ENCODE data around the gene SCCPDH. TPM values are rescaled to one million over a fixed set of nuclear protein-coding genes. Genes with fewer than 3 reads are reported as not detected.

The SCCPDH gene
- polyA plus RNA-seq, 1 of the 3 experiments (the other 2 are of a cell fraction) = 32.2 TPM

- Histone ChIP-seq H3F3A (replicated peaks; ENCODE audit: insufficient read depth) (peaks cover 4% of the 10 kb centered on the region), H3K4me2 (no peak overlapping the region), H3K36me3 (replicated peaks in 1 of 2; ENCODE audit: control insufficient read depth in 1 of 2, insufficient read depth in 2 of 2, low read length in 1 of 2) (peaks cover 38 to 41% of the 10 kb centered on the region in 2 experiments), H3K9me3 (no peaks in the 10 kb centered on the region), H3K4me1 (ENCODE audit: control insufficient read depth in 1 of 2, insufficient read depth in 2 of 2, low read depth in 1 of 2, low read length in 1 of 2) (peaks cover 0 to 8% of the 10 kb centered on the region in 2 experiments; a peak in 2 of 4 replicates), H3K9me2 (no peaks in the 10 kb centered on the region), H3K79me2 (ENCODE audit: insufficient read depth) (peaks cover 50% of the 10 kb centered on the region), H3K27me3 (ENCODE audit: insufficient read depth) (no peaks in the 10 kb centered on the region), H4K20me1 (ENCODE audit: insufficient read depth) (no peaks in the 10 kb centered on the region), H3K9ac (no peak overlapping the region), H3K4me3 (ENCODE audit: low read depth in 2 of 2, low read length in 1 of 2) (no peak overlapping the region), H3K27ac (ENCODE audit: low read depth in 2 of 2, low read length in 1 of 2) (no peak overlapping the region), H2AFZ (ENCODE audit: low read depth) (no peak overlapping the region)
- ChIA-PET POLR2A (no interaction called here), CTCF (no interaction called here)
- WGBS (ENCODE audit: low lambda C conversion rate) = 93% methylated on average over 4 of the region's 4 CpGs
- TF ChIP-seq GATA2 (CRISPR knock-in tag; IDR thresholded peaks at IDR 0.05) = no peak
- DNase-seq = no peak
Observed at GRCh38 chr1:246726255-246726679, 2.1 kb downstream of the SCCPDH start.

GRCh38 chr1:246726881-246727280 is 2.7 kb downstream of the SCCPDH start:
- ChIA-PET POLR2A (no interaction called here), CTCF (no interaction called here)
- Histone ChIP-seq H3K4me1 (ENCODE audit: control insufficient read depth in 1 of 2, insufficient read depth in 2 of 2, low read depth in 1 of 2, low read length in 1 of 2) (peaks cover 0 to 8% of the 10 kb centered on the region in 2 experiments; a peak in 2 of 4 replicates), H3F3A (replicated peaks; ENCODE audit: insufficient read depth) (peaks cover 4% of the 10 kb centered on the region), H3K9ac (no peak overlapping the region), H4K20me1 (ENCODE audit: insufficient read depth) (no peaks in the 10 kb centered on the region), H3K36me3 (replicated peaks in 1 of 2; ENCODE audit: control insufficient read depth in 1 of 2, insufficient read depth in 2 of 2, low read length in 1 of 2) (peaks cover 41 to 47% of the 10 kb centered on the region in 2 experiments), H3K27me3 (ENCODE audit: insufficient read depth) (no peaks in the 10 kb centered on the region), H3K27ac (ENCODE audit: low read depth in 2 of 2, low read length in 1 of 2) (no peak overlapping the region), H3K4me3 (ENCODE audit: low read depth in 2 of 2, low read length in 1 of 2) (no peak overlapping the region), H3K9me3 (no peaks in the 10 kb centered on the region), H2AFZ (ENCODE audit: low read depth) (no peak overlapping the region), H3K4me2 (no peak overlapping the region), H3K79me2 (ENCODE audit: insufficient read depth) (peaks cover 56% of the 10 kb centered on the region), H3K9me2 (no peaks in the 10 kb centered on the region)
- TF ChIP-seq TAF1 (IDR thresholded peaks at IDR 0.05; ENCODE audit: borderline replicate concordance, low read depth, low read length) (no peak), NRF1 (IDR thresholded peaks at IDR 0.05; ENCODE audit: low read depth, low read length) (no peak), EZH2phosphoT487 (IDR thresholded peaks at IDR 0.05; ENCODE audit: borderline replicate concordance, low read depth) (no peak), NFIC (IDR thresholded peaks at IDR 0.05; ENCODE audit: borderline replicate concordance) (no peak), YY1 (IDR thresholded peaks at IDR 0.05; ENCODE audit: low read depth) (no peak), RFX5 (IDR thresholded peaks at IDR 0.05; ENCODE audit: low read length) (no peak), GATA2 (CRISPR knock-in tag; IDR thresholded peaks at IDR 0.05) (no peak), USF2 (IDR thresholded peaks at IDR 0.05; ENCODE audit: borderline replicate concordance, low read depth, low read length) (no peak), RCOR1 (IDR thresholded peaks at IDR 0.05; ENCODE audit: low read length) (no peak), RXRA (IDR thresholded peaks at IDR 0.05; ENCODE audit: borderline replicate concordance, low read depth) (no peak), MXI1 (IDR thresholded peaks at IDR 0.05; ENCODE audit: low read depth, low read length) (no peak), CHD2 (IDR thresholded peaks at IDR 0.05; ENCODE audit: low read length, partially characterized antibody) (no peak), SMC3 (IDR thresholded peaks at IDR 0.05; ENCODE audit: low read depth, low read length) (no peak), MAX (IDR thresholded peaks at IDR 0.05; ENCODE audit: low read depth) (no peak)
- 97% methylated on average over 4 of the region's 4 CpGs for WGBS (ENCODE audit: low lambda C conversion rate)
- no peak for DNase-seq
